Lung (tissue), 12 donors: ENCODE data around the gene DPP8. TPM values are rescaled to one million over a fixed set of nuclear protein-coding genes. Genes with fewer than 3 reads are reported as not detected.

ENCODE experiments used
- ATAC-seq: fragments of 200-7000 bp; cut with Tn5 transposase; one replicate; pipeline ENCODE4 v1.9.1; 2020; ENCODE audit warnings: moderate number of reproducible peaks; ENCODE audit not compliant: insufficient read depth, low FRiP score
- DNase-seq, 3 donors: peaks; one replicate each; pipeline ENCODE4 v3.0.0-alpha.2; 2013 to 2017
- H3K27ac ChIP-seq, 2 donors: one replicate each; pipeline ENCODE4 v1.5.1; 2013; ENCODE audit warnings: mild to moderate bottlenecking in 2 of 2, moderate library complexity in 2 of 2, control low read depth in 1 of 2, inconsistent platforms in 1 of 2, low read depth in 1 of 2, low read length in 1 of 2
- H3K27me3 ChIP-seq, 3 donors: one replicate each; pipeline ENCODE4 v1.5.1; 2013; ENCODE audit warnings: low read length in 2 of 3; ENCODE audit not compliant: control insufficient read depth in 3 of 3, insufficient read depth in 3 of 3
- H3K36me3 ChIP-seq, 4 donors: one replicate each; pipeline ENCODE4 v1.5.1; 2013; ENCODE audit warnings: low read length in 4 of 4, mild to moderate bottlenecking in 1 of 4, moderate library complexity in 1 of 4; ENCODE audit not compliant: control insufficient read depth in 4 of 4, insufficient read depth in 4 of 4
- H3K4me1 ChIP-seq, 5 donors: one replicate each; pipeline ENCODE4 v1.5.1; 2013; ENCODE audit warnings: low read length in 5 of 5, mild to moderate bottlenecking in 2 of 5, moderate library complexity in 1 of 5; ENCODE audit not compliant: control insufficient read depth in 5 of 5, insufficient read depth in 5 of 5
- H3K4me3 ChIP-seq: one replicate; pipeline ENCODE4 v1.5.1; 2013; ENCODE audit warnings: mild to moderate bottlenecking, control low read depth, moderate library complexity
- H3K9ac ChIP-seq, 2 donors: one replicate each; pipeline ENCODE4 v1.5.1; 2013; ENCODE audit warnings: low read length in 2 of 2, control low read depth in 1 of 2; ENCODE audit not compliant: insufficient read depth in 1 of 2
- H3K9me3 ChIP-seq, 4 donors: one replicate each; pipeline ENCODE4 v1.5.1; 2013; ENCODE audit warnings: low read length in 3 of 4, mild to moderate bottlenecking in 1 of 4, moderate library complexity in 1 of 4; ENCODE audit not compliant: control insufficient read depth in 4 of 4, insufficient read depth in 3 of 4
- CTCF ChIP-seq: IDR thresholded peaks from 2 replicates; pipeline ENCODE4 v1.5.1; 2012; ENCODE audit warnings: mild to moderate bottlenecking; ENCODE audit errors: control extremely low read depth, extremely low read depth
- WGBS, 2 donors: extraction: QIAGEN DNeasy Blood & Tissue Kit; methylation state at CpG; one replicate each; pipeline ENCODE4 v1.1.7; 2013; 5-methylcytosine and 5-hydroxymethylcytosine counted together
- polyA plus RNA-seq, 2 donors: library from polyadenylated mRNA; stranded (reverse); fragments of 200-250 nt; gene quantifications; one replicate each; pipeline ENCODE4 v1.2.1, GENCODE V29; 2013
- total RNA-seq, 2 donors: library from RNA; depleted of rRNA in 1 of 2; stranded (reverse); fragments of >200 nt in 1 of 2; gene quantifications; one replicate each; pipeline ENCODE4 v1.2.1, GENCODE V29; 2014 to 2021
- donor health status: control.
- donor health status: control.
- donor health status: Bipolar disorder and iron deficiency.
- donor health status: healthy.
- donor health status: DM: yes; HTN: yes; CAD: no.

DPP8 gene
- total and polyA plus RNA-seq, 4 donors = 7.6 to 51.4 (median 24.6) TPM

- Histone ChIP-seq H3K4me3 (no peak overlapping the region), H3K9ac (no peak overlapping the region), H3K36me3 (peaks cover 29 to 38% (median 30%) of the 10 kb centered on the region in 4 donors), H3K27me3 (no peaks in the 10 kb centered on the region), H3K9me3 (no peaks in the 10 kb centered on the region), H3K4me1 (no peaks in the 10 kb centered on the region), H3K27ac (no peak overlapping the region)
- 93 to 95% methylated on average over 6 of the region's 6 CpGs for WGBS, 2 donors
- ATAC-seq = no peak
- DNase-seq = no peak
- no peak for TF ChIP-seq CTCF
These were observed 65.5 kb downstream of the DPP8 start for GRCh38 chr15:65451989-65452388.

GRCh38 chr15:65450556-65450955 lies 66.9 kb downstream of the DPP8 start:
- Histone ChIP-seq H3K9ac (no peak overlapping the region), H3K36me3 (peaks cover 22 to 41% (median 26%) of the 10 kb centered on the region in 4 donors), H3K9me3 (no peaks in the 10 kb centered on the region), H3K27ac (no peak overlapping the region), H3K27me3 (no peaks in the 10 kb centered on the region), H3K4me3 (no peak overlapping the region), H3K4me1 (no peaks in the 10 kb centered on the region)
- DNase-seq (no peak), ATAC-seq (no peak)
- no peak for TF ChIP-seq CTCF

- Histone ChIP-seq H3K9ac (no peak overlapping the region), H3K9me3 (no peaks in the 10 kb centered on the region), H3K4me3 (no peak overlapping the region), H3K4me1 (no peaks in the 10 kb centered on the region), H3K27ac (no peak overlapping the region), H3K27me3 (no peaks in the 10 kb centered on the region), H3K36me3 (peaks cover 10 to 30% (median 12%) of the 10 kb centered on the region in 4 donors)
- ATAC-seq (no peak), DNase-seq (no peak)
- WGBS, 2 donors = 97% methylated on average over 2 of the region's 2 CpGs
- TF ChIP-seq CTCF = no peak
These were observed 70.3 kb downstream of the DPP8 start for GRCh38 chr15:65447145-65447544.

- ATAC-seq = no peak
- no peak overlapping the region for H3K27ac ChIP-seq
- no peak for TF ChIP-seq CTCF
- H3K9me3 ChIP-seq = no peaks in the 10 kb centered on the region
- H3K27me3 ChIP-seq = no peaks in the 10 kb centered on the region
- H3K4me1 ChIP-seq = no peaks in the 10 kb centered on the region
- no peak overlapping the region for H3K4me3 ChIP-seq
- no peaks in the 10 kb centered on the region for H3K36me3 ChIP-seq
- DNase-seq = no peak
- H3K9ac ChIP-seq = no peak overlapping the region
- 80 to 86% methylated on average over 11 of the region's 11 CpGs for WGBS, 2 donors
These were observed 83.3 kb downstream of the DPP8 start for GRCh38 chr15:65434201-65434600.
